ENCODE data around the gene DUSP14.
A peak's percentile ranks its signal among the peaks of the same experiment; 100 is the strongest.

Gene DUSP14

DNA sequence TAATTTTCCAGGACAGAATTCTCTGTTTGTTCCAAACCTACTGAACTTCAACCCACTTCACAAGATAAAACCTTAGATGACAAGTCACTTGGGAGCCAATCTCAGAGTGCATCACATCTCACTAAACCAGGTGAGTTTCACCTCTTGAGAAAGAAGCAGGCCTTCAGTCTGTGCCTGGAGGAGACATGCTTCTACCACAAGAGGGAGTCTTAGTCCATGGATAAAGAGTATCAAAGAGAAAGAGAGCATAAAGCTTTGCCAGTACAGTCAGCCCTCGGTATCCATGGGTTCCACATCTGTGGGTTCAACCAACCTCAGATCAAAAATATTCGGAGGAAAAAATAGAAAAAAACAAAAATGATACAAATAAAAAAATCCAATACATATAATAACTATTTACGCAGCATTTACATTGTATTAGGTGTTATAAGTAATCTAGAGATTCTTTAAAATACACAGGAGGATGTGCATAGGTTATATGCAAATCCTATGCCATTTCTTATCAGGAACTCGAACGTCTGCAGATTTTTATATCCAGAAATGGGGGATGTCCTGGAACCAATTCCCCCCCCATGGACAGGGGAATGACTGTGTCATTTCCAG lies 37.7 kb downstream of the DUSP14 start:
- DNase-seq (ENCODE audit: insufficient read length, low spot score) = no peak
- no peak for FAIRE-seq
- TF ChIP-seq, protein P1, sequence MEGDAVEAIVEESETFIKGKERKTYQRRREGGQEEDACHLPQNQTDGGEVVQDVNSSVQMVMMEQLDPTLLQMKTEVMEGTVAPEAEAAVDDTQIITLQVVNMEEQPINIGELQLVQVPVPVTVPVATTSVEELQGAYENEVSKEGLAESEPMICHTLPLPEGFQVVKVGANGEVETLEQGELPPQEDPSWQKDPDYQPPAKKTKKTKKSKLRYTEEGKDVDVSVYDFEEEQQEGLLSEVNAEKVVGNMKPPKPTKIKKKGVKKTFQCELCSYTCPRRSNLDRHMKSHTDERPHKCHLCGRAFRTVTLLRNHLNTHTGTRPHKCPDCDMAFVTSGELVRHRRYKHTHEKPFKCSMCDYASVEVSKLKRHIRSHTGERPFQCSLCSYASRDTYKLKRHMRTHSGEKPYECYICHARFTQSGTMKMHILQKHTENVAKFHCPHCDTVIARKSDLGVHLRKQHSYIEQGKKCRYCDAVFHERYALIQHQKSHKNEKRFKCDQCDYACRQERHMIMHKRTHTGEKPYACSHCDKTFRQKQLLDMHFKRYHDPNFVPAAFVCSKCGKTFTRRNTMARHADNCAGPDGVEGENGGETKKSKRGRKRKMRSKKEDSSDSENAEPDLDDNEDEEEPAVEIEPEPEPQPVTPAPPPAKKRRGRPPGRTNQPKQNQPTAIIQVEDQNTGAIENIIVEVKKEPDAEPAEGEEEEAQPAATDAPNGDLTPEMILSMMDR (IDR thresholded peaks at IDR 0.05; ENCODE audit: insufficient read depth, missing control alignments) = peak; percentile 88

DNA sequence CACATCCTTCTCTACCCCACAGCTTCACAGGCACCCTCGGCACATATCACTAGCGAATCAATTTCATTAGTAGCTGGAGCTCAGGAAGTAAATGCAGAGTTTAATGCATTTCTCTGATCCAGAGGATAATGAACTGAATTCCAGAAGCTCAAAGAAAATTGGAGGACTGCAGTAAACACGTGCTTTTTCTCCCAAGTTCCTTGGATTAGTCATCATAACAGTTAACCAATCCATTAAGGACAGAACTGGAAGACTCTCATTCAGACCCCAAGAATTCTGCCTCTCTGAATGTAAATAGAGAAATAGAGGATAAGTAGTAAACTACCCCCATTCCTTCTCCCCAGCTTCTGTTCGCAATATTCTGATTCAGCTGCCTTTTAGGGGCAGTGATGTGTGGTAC lies 40.7 kb downstream of the DUSP14 start:
- DNase-seq (ENCODE audit: insufficient read length, low spot score) (no peak), FAIRE-seq (no peak)
- TF ChIP-seq, protein P1 (IDR thresholded peaks at IDR 0.05; ENCODE audit: insufficient read depth, missing control alignments) = no peak

DNA sequence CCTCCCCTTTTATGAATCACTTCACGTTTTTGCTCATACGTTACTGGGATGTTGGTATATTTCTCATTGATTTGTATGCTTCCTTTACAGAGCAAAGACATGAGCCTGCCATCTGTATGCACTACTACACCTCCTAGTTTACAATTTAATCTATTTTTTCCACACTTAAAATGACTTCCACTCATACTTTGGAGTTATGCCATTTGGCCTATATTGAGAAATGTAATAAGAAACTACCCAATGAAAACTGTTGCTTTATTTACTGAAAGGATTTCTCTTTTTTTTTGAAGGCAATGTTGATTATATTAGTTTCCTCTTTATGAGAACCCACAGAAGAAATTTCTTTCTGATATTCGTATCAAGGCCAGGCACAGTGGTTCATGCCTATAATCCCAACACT lies 43.1 kb downstream of the DUSP14 start:
- DNase-seq (ENCODE audit: insufficient read length, low spot score) = no peak
- FAIRE-seq = no peak
- TF ChIP-seq, protein P1 (IDR thresholded peaks at IDR 0.05; ENCODE audit: insufficient read depth, missing control alignments) = no peak

DNA sequence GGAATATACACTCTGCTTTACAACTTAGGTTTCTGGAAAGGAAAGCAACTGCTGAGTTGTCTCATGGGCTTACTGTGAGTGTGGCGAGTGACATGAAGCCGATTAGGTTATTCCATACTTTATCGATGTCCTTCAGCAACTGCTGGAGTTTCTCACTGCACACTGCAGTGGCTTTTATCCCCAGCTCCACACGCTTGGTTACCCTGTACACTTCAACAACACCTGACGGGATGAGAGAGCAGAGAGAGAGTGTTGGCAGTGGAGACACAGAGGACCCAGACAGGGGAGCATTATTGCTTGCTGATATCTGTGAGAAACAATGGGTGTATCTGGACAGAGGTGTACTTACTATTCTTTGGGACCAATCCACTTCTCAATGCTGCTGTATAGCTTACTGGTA lies 46.2 kb downstream of the DUSP14 start:
- DNase-seq (ENCODE audit: insufficient read length, low spot score) (no peak), FAIRE-seq (no peak)
- TF ChIP-seq, protein P1 (IDR thresholded peaks at IDR 0.05; ENCODE audit: insufficient read depth, missing control alignments) = no peak

DNA sequence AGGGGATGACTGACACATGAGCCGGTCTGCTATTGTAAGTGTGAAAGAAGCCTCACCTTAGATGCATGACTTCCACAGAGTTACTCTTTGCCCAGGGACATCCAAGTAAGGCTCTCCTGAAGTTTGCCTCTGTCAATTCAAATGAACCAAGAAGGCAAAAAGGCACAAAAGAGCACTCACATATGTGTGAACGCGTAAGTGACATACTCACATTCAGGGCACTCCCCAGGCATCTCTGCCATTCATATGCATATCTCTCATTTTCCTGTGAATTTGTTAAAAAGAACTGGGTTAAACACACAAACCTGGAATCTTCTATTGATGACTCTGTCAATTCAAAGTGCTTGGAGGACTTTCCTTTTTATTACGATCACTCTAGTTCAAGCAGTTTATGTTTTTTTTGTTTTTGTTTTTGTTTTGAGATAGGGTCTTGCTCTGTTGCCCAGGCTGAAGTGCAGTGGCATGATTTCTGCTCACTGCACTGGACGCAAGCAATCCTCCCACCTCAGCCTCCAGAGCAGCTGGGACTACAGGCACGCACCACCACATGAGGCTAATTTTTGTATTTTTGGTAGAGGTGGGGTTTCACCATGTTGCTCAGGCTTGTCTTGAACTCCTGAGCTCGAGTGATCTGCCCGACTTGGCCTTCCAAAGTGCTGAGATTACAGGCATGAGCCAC lies 49.4 kb downstream of the DUSP14 start:
- TF ChIP-seq, protein P1 (IDR thresholded peaks at IDR 0.05; ENCODE audit: insufficient read depth, missing control alignments) = no peak
- FAIRE-seq (no peak), DNase-seq (ENCODE audit: insufficient read length, low spot score) (no peak)

DNA sequence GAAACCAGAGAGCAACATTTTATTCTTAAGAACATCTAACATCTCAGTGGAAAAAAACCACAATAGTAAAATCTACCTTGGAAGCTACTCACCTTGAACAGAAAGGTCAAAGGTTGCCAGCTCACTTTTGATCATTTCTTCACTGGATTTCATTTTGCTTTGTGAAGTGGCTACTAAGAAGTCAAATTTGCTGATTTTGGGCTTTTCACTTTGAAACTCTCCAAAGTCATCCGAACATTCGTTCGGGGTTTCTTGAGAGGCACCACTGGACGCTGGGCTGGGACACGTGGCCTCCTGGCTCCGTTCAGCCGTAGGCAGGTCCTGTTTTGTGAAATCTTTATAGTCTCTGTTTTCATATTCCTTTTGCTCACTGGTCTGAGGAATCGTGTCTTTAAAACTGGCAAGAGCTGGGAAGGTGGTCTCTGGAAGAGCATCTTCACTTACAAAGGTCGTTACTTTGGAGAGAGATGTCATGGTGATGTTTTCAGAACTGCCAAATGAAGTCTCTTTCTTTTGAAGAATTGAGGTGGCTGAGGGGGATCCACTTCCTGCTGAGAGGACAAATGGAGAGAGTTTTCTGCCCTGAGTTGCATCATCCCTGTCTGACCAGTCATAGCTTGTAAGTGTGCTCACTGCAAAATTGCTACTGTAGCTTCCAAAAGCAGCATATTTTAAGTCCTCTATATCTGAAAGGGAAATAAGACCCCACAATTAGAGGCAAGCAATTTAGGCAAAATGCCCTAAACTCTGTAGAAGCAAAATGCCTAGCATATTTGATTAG lies 52.4 kb downstream of the DUSP14 start:
- TF ChIP-seq, protein P1 (IDR thresholded peaks at IDR 0.05; ENCODE audit: insufficient read depth, missing control alignments) = no peak
- FAIRE-seq = no peak
- no peak for DNase-seq (ENCODE audit: insufficient read length, low spot score)
